Smooth muscle cell of the umbilical artery (primary cell): ENCODE data around the gene CCSER2. TPM values are rescaled to one million over a fixed set of nuclear protein-coding genes. Genes with fewer than 3 reads are reported as not detected.

ENCODE experiments used
- total RNA-seq: library from RNA; depleted of rRNA; stranded (reverse); fragments of >200 nt; gene quantifications from 2 replicates; pipeline ENCODE4 v1.2.3, GENCODE V29; 2014

The CCSER2 gene, protein sequence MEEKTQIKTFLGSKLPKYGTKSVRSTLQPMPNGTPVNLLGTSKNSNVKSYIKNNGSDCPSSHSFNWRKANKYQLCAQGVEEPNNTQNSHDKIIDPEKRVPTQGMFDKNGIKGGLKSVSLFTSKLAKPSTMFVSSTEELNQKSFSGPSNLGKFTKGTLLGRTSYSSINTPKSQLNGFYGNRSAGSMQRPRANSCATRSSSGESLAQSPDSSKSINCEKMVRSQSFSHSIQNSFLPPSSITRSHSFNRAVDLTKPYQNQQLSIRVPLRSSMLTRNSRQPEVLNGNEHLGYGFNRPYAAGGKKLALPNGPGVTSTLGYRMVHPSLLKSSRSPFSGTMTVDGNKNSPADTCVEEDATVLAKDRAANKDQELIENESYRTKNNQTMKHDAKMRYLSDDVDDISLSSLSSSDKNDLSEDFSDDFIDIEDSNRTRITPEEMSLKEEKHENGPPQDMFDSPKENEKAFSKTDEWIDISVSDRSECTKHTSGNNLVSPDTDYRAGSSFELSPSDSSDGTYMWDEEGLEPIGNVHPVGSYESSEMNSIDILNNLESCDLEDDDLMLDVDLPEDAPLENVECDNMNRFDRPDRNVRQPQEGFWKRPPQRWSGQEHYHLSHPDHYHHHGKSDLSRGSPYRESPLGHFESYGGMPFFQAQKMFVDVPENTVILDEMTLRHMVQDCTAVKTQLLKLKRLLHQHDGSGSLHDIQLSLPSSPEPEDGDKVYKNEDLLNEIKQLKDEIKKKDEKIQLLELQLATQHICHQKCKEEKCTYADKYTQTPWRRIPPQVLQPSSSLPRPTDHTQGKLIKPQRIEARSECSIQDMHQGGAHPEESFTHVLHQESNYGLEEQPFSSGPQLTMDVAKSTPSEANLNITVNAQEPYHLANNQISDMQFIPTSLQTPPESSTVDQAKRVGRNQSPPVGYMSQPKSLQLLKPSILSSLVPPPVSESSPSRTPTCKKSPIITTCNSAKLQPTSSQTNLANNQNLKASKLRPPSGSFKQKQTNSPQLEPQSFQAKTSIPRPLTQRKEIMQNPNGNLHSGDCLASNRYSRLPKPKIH
- 24.1 and 40.0 TPM in 2 replicates for total RNA-seq

DNA sequence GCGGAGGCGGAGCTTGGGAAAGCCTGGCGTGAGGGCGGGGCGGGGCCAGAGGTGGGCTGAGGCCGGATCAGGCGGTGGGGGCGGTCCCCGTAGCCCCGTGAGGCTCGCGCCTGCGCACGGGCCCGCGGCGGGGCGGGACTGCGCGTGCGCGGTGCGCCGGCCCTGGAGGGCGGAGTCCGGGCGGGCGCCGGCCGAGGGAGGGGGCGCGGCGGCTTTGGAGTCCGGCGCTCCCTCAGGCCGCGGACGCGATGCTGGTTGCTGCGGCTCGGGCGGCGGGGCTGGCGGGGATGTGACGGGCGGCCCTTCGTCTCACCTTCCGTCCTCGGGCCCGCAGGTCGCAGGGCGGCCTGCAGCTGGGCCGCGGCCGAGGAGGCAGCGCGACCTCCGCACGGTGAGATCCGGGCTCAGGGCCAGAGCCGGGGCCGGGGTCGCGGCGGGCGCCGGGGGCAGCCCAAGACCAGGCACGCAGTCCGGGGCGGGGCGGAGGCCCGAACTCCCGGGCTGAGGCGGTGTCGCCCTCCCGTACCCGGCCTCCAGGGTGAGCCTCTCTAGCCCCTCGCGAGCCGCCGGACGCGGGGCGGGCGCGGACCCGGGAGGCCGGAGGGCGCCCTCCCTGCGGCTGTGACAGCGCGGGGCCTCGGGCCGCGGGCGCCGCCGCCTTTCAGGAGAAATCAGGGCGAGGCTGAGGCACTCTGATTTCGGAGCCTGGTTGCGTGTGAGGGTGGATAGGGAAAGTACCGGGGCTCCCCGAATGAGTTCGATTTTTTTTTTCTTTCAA is at the start of gene CCSER2:
TSS of gene CCSER2 (plus strand) at position 172 of the 778 bp plus-strand sequence. CDS start 42,464 bp downstream, outside the sequence.

Other genes with a start within 250 kb of the CCSER2 start
- 167 and 217 TPM in 2 replicates for gene GHITM, start 189.1 kb upstream of the CCSER2 start, total RNA-seq
- not detected in 2 replicates for gene GPR15LG, start 154.8 kb upstream of the CCSER2 start, total RNA-seq
- under 0.01 and 0.18 TPM in 2 replicates for gene CDHR1, start 134.1 kb upstream of the CCSER2 start, total RNA-seq
- not detected in 2 replicates for gene LRIT2, start 103.0 kb upstream of the CCSER2 start, total RNA-seq
- not detected in 2 replicates for gene LRIT1, start 87.0 kb upstream of the CCSER2 start, total RNA-seq
- gene RGR, start 83.5 kb upstream of the CCSER2 start, total RNA-seq, result not detected in 2 replicates